MM.1S (cell line): ENCODE results near the gene SLC22A17.

Experiments used
- DNase-seq: peaks from one replicate; pipeline ENCODE4 v3.0.0-alpha.2; 2015
- H2AFZ ChIP-seq: fragments of 300-600 bp; sonication (generic); 2 replicates; pipeline ENCODE4 v1.6.0; 2016; ENCODE audit warnings: antibody characterized with exemption, low read length
- H3F3A ChIP-seq: fragments of 300-600 bp; sonication (generic); 2 replicates; pipeline ENCODE4 v1.6.1; 2016; ENCODE audit warnings: mild to moderate bottlenecking, antibody characterized with exemption, low read length, moderate library complexity, mixed read lengths; ENCODE audit not compliant: insufficient read depth
- H3K27ac ChIP-seq: fragments of 300-600 bp; sonication (generic); 2 replicates; pipeline ENCODE4 v1.5.1; 2016; ENCODE audit warnings: mild to moderate bottlenecking, low read length
- H3K27me3 ChIP-seq: fragments of 300-600 bp; sonication (generic); replicated peaks from 2 replicates; pipeline ENCODE4 v1.6.0; 2016; ENCODE audit warnings: low read length; ENCODE audit not compliant: insufficient read depth
- H3K36me3 ChIP-seq: fragments of 300-600 bp; sonication (generic); replicated peaks from 2 replicates; pipeline ENCODE4 v1.6.1; 2016; ENCODE audit warnings: mild to moderate bottlenecking, low read length, mixed read lengths; ENCODE audit not compliant: insufficient read depth
- H3K4me1 ChIP-seq: fragments of 300-600 bp; sonication (generic); 2 replicates; pipeline ENCODE4 v1.6.1; 2016; ENCODE audit warnings: low read length, mixed read lengths
- H3K4me2 ChIP-seq: fragments of 300-600 bp; sonication (generic); 2 replicates; pipeline ENCODE4 v1.6.0; 2016; ENCODE audit warnings: low read depth, low read length
- H3K4me3 ChIP-seq: fragments of 300-600 bp; sonication (generic); 2 replicates; pipeline ENCODE4 v1.5.1; 2016; ENCODE audit warnings: low read length, mixed read lengths
- H3K79me2 ChIP-seq: fragments of 300-600 bp; sonication (generic); 2 replicates; pipeline ENCODE4 v1.6.1; 2016; ENCODE audit warnings: mixed run types, low read length, mixed read lengths
- H3K9ac ChIP-seq: fragments of 300-600 bp; sonication (generic); 2 replicates; pipeline ENCODE4 v1.6.1; 2016; ENCODE audit warnings: low read length, mixed read lengths
- H3K9me2 ChIP-seq: fragments of 300-600 bp; sonication (generic); replicated peaks from 2 replicates; pipeline ENCODE4 v1.6.1; 2016; ENCODE audit warnings: mild to moderate bottlenecking, low read length, mixed read lengths; ENCODE audit not compliant: insufficient read depth
- H3K9me3 ChIP-seq: fragments of 300-600 bp; sonication (generic); replicated peaks from 2 replicates; pipeline ENCODE4 v1.6.1; 2016; ENCODE audit warnings: mild to moderate bottlenecking, low read length, mixed read lengths; ENCODE audit not compliant: insufficient read depth
- H4K20me1 ChIP-seq: fragments of 300-600 bp; sonication (generic); 2 replicates; pipeline ENCODE4 v1.6.1; 2016; ENCODE audit warnings: mild to moderate bottlenecking, low read length, moderate library complexity, mixed read lengths; ENCODE audit not compliant: insufficient read depth
- CTCF ChIP-seq: fragments of 300-600 bp; sonication (generic); IDR thresholded peaks from 2 replicates; pipeline ENCODE4 v1.5.1; 2016; ENCODE audit warnings: antibody characterized with exemption, low read length, mixed read lengths
- EZH2 ChIP-seq: fragments of 300-600 bp; sonication (generic); optimal IDR thresholded peaks from 2 replicates; pipeline ENCODE3; 2017; ENCODE audit warnings: low read depth, mild to moderate bottlenecking, antibody characterized with exemption, low read length, mixed read lengths
- EZH2phosphoT487 ChIP-seq: fragments of 300-600 bp; sonication (generic); IDR thresholded peaks from 2 replicates; pipeline ENCODE4 v1.6.1; 2018; ENCODE audit warnings: antibody characterized with exemption, low read length

SLC22A17 gene

GRCh38 chr14:23351681-23352505 lies 794 bp downstream of the SLC22A17 start:
- H3K36me3 ChIP-seq: no peaks in the 10 kb centered on the region
- H4K20me1 ChIP-seq: no peaks in the 10 kb centered on the region
- H2AFZ ChIP-seq: no peak overlapping the region
- DNase-seq: no peak
- H3K79me2 ChIP-seq: no peaks in the 10 kb centered on the region
- H3K9me2 ChIP-seq: no peaks in the 10 kb centered on the region
- no peaks in the 10 kb centered on the region for H3K9me3 ChIP-seq
- no peaks in the 10 kb centered on the region for H3F3A ChIP-seq
- peaks cover 5% of the 10 kb centered on the region for H3K27me3 ChIP-seq
- no peaks in the 10 kb centered on the region for H3K4me1 ChIP-seq
- H3K9ac ChIP-seq: no peak overlapping the region
- H3K4me2 ChIP-seq: no peak overlapping the region
- TF ChIP-seq CTCF (no peak), EZH2phosphoT487 (no peak), EZH2 (no peak)
- no peak overlapping the region for H3K4me3 ChIP-seq
- H3K27ac ChIP-seq: no peak overlapping the region

GRCh38 chr14:23349156-23349845 lies 3.4 kb downstream of the SLC22A17 start:
- H3K4me1 ChIP-seq: no peaks in the 10 kb centered on the region

DNA sequence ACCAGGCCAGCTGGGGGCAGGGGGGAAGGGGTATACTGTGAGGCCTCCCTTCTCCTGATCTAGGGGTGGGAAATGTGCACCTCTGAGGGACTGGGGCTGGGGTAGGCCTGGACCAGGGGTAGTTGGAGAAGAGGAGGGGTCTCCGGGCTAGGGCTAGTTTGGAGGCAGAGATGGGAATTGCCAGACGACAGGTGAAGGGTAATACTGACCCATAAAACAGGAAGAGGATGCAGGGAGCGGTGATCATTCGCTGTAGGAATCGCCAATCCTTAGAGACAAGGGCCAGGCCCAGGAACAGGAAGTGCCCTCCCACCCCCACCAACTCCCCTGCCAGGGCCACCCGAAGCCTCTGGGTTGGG lies 4.4 kb downstream of the SLC22A17 start:
- Histone ChIP-seq H3K9ac (no peak overlapping the region), H3F3A (no peaks in the 10 kb centered on the region), H3K4me1 (no peaks in the 10 kb centered on the region), H3K9me2 (no peaks in the 10 kb centered on the region), H4K20me1 (no peaks in the 10 kb centered on the region), H2AFZ (no peak overlapping the region), H3K27ac (no peak overlapping the region), H3K4me2 (no peak overlapping the region), H3K9me3 (no peaks in the 10 kb centered on the region), H3K36me3 (no peaks in the 10 kb centered on the region), H3K79me2 (no peaks in the 10 kb centered on the region), H3K4me3 (no peak overlapping the region), H3K27me3 (peaks cover 5% of the 10 kb centered on the region)
- no peak for TF ChIP-seq CTCF
- no peak for TF ChIP-seq EZH2phosphoT487
- TF ChIP-seq EZH2: no peak
- no peak for DNase-seq

More at GRCh38 chr14:23349156-23349845, 3.4 kb downstream of the SLC22A17 start:
- Histone ChIP-seq H4K20me1 (no peaks in the 10 kb centered on the region), H3K27ac (no peak overlapping the region), H3K4me3 (no peak overlapping the region), H2AFZ (no peak overlapping the region), H3K36me3 (no peaks in the 10 kb centered on the region), H3F3A (no peaks in the 10 kb centered on the region), H3K79me2 (no peaks in the 10 kb centered on the region), H3K9ac (no peak overlapping the region), H3K27me3 (peaks cover 5% of the 10 kb centered on the region), H3K9me2 (no peaks in the 10 kb centered on the region), H3K9me3 (no peaks in the 10 kb centered on the region), H3K4me2 (no peak overlapping the region)
- no peak for DNase-seq
- TF ChIP-seq EZH2 (no peak), EZH2phosphoT487 (no peak), CTCF (no peak)
